ENCODE results near the gene ARMC3. TPM values are rescaled to one million over a fixed set of nuclear protein-coding genes. Genes with fewer than 3 reads are reported as not detected.
A peak's percentile ranks its signal among the peaks of the same experiment; 100 is the strongest.

ARMC3 gene
- total RNA-seq, 1 experiment from 2014 or later: 0.61 TPM

DNA sequence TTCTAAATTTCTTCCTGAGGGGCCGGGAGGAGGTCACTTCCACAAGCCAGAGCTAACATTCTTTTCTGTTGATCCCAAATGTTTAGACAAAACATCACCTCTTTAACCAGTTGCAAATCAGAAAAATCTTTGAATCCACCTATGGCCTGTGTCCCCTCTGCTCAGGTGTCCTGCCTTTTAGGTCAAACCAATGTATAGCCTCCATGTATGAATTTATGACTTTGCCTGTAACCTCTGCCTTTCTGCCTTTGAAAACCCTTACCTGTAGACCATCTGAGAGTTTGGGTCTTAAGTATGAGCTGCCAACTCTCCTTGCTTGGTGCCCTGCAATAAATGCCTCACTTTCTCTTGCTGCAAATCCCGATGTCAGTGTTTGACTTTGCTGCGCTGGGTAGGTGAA, 123.4 kb downstream of the ARMC3 start:
- H3K36me3 ChIP-seq (ENCODE audit: control insufficient read depth, insufficient read depth, low read length): no peaks in the 10 kb centered on the region
- Mint-ChIP-seq H3K4me1 (ENCODE audit: low read depth, unreplicated experiment) (peaks cover 14% of the 10 kb centered on the region), H3K9me3 (ENCODE audit: unreplicated experiment) (no peaks in the 10 kb centered on the region), H3K27me3 (ENCODE audit: insufficient read depth, unreplicated experiment) (no peaks in the 10 kb centered on the region), H3K4me3 (ENCODE audit: unreplicated experiment) (no peak overlapping the region), H3K36me3 (ENCODE audit: insufficient read depth, unreplicated experiment) (no peaks in the 10 kb centered on the region), H3K27ac (ENCODE audit: unreplicated experiment) (no peak overlapping the region)
- no peak overlapping the region for H3K4me3 ChIP-seq (ENCODE audit: low read depth, low read length)
- no peak for DNase-seq
- CTCF ChIA-PET: no interaction called here
- peaks cover 33% of the 10 kb centered on the region for H3K4me1 ChIP-seq
- no TSS peak for BruUV-seq (replicated peaks)
- TF ChIP-seq, protein P1, sequence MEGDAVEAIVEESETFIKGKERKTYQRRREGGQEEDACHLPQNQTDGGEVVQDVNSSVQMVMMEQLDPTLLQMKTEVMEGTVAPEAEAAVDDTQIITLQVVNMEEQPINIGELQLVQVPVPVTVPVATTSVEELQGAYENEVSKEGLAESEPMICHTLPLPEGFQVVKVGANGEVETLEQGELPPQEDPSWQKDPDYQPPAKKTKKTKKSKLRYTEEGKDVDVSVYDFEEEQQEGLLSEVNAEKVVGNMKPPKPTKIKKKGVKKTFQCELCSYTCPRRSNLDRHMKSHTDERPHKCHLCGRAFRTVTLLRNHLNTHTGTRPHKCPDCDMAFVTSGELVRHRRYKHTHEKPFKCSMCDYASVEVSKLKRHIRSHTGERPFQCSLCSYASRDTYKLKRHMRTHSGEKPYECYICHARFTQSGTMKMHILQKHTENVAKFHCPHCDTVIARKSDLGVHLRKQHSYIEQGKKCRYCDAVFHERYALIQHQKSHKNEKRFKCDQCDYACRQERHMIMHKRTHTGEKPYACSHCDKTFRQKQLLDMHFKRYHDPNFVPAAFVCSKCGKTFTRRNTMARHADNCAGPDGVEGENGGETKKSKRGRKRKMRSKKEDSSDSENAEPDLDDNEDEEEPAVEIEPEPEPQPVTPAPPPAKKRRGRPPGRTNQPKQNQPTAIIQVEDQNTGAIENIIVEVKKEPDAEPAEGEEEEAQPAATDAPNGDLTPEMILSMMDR (IDR thresholded peaks at IDR 0.05; ENCODE audit: insufficient read depth in 1 of 2, low read depth in 1 of 2, low read length in 1 of 2, severe bottlenecking in 1 of 2, unreplicated experiment in 1 of 2): no peak
- intact Hi-C loops (cut with micrococcal nuclease; ENCODE audit: unreplicated experiment): no loop called here
- H3K9me3 ChIP-seq: no peaks in the 10 kb centered on the region
- POLR2A ChIA-PET: no interaction called here
- H3K27me3 ChIP-seq (replicated peaks; ENCODE audit: control insufficient read depth, insufficient read depth, low read length): no peaks in the 10 kb centered on the region

DNA sequence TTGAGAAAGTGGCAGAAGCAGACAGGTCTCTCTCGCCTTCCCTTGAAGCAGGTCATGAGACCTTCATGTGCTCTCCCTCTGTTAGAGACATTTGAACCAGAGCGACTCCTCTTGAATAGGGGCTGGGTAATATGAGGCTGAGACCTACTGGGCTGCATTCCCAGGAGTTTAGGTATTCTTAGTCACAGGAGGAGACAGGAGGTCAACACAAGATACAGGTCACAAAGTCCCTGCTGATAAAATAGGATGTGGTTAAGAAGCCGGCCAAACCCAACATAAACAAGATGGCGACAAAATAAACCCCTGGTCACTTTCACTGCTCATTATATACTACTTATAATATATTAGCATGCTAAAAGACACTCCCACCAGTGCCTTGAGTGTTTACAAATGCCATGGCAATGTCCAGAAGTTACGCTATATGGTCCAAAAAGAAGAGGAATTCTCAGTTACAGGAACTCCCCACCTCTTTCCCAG, 124.0 kb downstream of the ARMC3 start:
- POLR2A ChIA-PET: no interaction called here
- no peak overlapping the region for H3K4me3 Mint-ChIP-seq (ENCODE audit: unreplicated experiment)
- no peak for DNase-seq
- H3K27ac Mint-ChIP-seq (ENCODE audit: unreplicated experiment): no peak overlapping the region
- Histone ChIP-seq H3K4me1 (peaks cover 31% of the 10 kb centered on the region), H3K27me3 (replicated peaks; ENCODE audit: control insufficient read depth, insufficient read depth, low read length) (no peaks in the 10 kb centered on the region), H3K36me3 (ENCODE audit: control insufficient read depth, insufficient read depth, low read length) (no peaks in the 10 kb centered on the region), H3K9me3 (no peaks in the 10 kb centered on the region), H3K4me3 (ENCODE audit: low read depth, low read length) (no peak overlapping the region)
- CTCF ChIA-PET: no interaction called here
- no TSS peak for BruUV-seq (replicated peaks)
- no peaks in the 10 kb centered on the region for H3K9me3 Mint-ChIP-seq (ENCODE audit: unreplicated experiment)
- TF ChIP-seq, protein P1 (IDR thresholded peaks at IDR 0.05; ENCODE audit: insufficient read depth in 1 of 2, low read depth in 1 of 2, low read length in 1 of 2, severe bottlenecking in 1 of 2, unreplicated experiment in 1 of 2): no peak
- intact Hi-C loops (cut with micrococcal nuclease; ENCODE audit: unreplicated experiment): no loop called here
- no peaks in the 10 kb centered on the region for H3K27me3 Mint-ChIP-seq (ENCODE audit: insufficient read depth, unreplicated experiment)
- no peaks in the 10 kb centered on the region for H3K36me3 Mint-ChIP-seq (ENCODE audit: insufficient read depth, unreplicated experiment)
- peaks cover 14% of the 10 kb centered on the region for H3K4me1 Mint-ChIP-seq (ENCODE audit: low read depth, unreplicated experiment)

DNA sequence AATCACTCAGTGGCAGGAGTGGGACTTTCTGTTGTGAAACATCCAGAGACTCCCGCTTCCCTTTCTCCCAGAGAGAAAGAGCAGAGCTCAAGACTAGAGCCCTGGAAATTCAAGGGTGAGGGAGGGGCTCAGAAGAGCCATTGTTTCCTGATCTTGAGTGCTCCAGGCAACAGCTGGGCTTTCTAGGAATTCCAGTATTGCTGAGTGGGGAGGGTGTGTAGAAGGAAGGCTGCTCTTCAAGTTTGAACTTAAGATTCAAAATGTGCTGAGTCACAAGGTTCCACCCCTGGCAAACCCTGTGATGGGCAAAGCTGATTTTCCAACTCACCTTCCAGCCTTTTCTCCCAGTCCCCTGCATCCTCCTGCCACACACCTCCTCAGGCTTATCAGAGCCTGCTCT, 125.2 kb downstream of the ARMC3 start:
- CTCF ChIA-PET: no interaction called here
- H3K27me3 ChIP-seq (replicated peaks; ENCODE audit: control insufficient read depth, insufficient read depth, low read length): no peaks in the 10 kb centered on the region
- H3K9me3 Mint-ChIP-seq (ENCODE audit: unreplicated experiment): no peaks in the 10 kb centered on the region
- intact Hi-C loops (cut with micrococcal nuclease; ENCODE audit: unreplicated experiment): no loop called here
- peak; percentile 13 to 53 for DNase-seq
- no peak overlapping the region for H3K4me3 ChIP-seq (ENCODE audit: low read depth, low read length)
- no TSS peak for BruUV-seq (replicated peaks)
- no peaks in the 10 kb centered on the region for H3K36me3 ChIP-seq (ENCODE audit: control insufficient read depth, insufficient read depth, low read length)
- no peak overlapping the region for H3K27ac Mint-ChIP-seq (ENCODE audit: unreplicated experiment)
- no peaks in the 10 kb centered on the region for H3K36me3 Mint-ChIP-seq (ENCODE audit: insufficient read depth, unreplicated experiment)
- no peaks in the 10 kb centered on the region for H3K9me3 ChIP-seq
- TF ChIP-seq, protein P1 (IDR thresholded peaks at IDR 0.05; ENCODE audit: insufficient read depth in 1 of 2, low read depth in 1 of 2, low read length in 1 of 2, severe bottlenecking in 1 of 2, unreplicated experiment in 1 of 2): no peak
- peaks cover 7% of the 10 kb centered on the region for H3K4me1 Mint-ChIP-seq (ENCODE audit: low read depth, unreplicated experiment)
- H3K4me1 ChIP-seq: peaks cover 22% of the 10 kb centered on the region
- H3K27me3 Mint-ChIP-seq (ENCODE audit: insufficient read depth, unreplicated experiment): no peaks in the 10 kb centered on the region
- H3K4me3 Mint-ChIP-seq (ENCODE audit: unreplicated experiment): no peak overlapping the region
- POLR2A ChIA-PET: no interaction called here
